Mesendoderm (in vitro differentiated cells): ENCODE measurements around the gene RHOB.

Experiments
- DNase-seq: peaks from one replicate; pipeline ENCODE4 v3.0.0; 2013
- H2AK5ac ChIP-seq: 2 replicates; pipeline ENCODE4 v1.6.1; 2013; ENCODE audit warnings: low read length, inconsistent platforms
- H2BK120ac ChIP-seq: 2 replicates; pipeline ENCODE4 v1.6.1; 2013; ENCODE audit warnings: low read depth, mild to moderate bottlenecking, low read length, moderate library complexity, mixed read lengths
- H2BK15ac ChIP-seq: replicated peaks from 2 replicates; pipeline ENCODE4 v1.6.1; 2013; ENCODE audit warnings: low read depth, mild to moderate bottlenecking, moderate library complexity
- H2BK5ac ChIP-seq: 2 replicates; pipeline ENCODE4 v1.6.1; 2013; ENCODE audit warnings: low read length, inconsistent platforms
- H3K18ac ChIP-seq: 2 replicates; pipeline ENCODE4 v1.6.1; 2013; ENCODE audit warnings: mild to moderate bottlenecking, low read length, mixed read lengths
- H3K23ac ChIP-seq: one replicate; pipeline ENCODE4 v1.6.1; 2013; ENCODE audit warnings: low read length
- H3K27ac ChIP-seq: 2 replicates; pipeline ENCODE4 v1.5.1; 2013; ENCODE audit warnings: low read depth, mild to moderate bottlenecking, inconsistent platforms, low read length, moderate library complexity
- H3K27me3 ChIP-seq: 2 replicates; pipeline ENCODE4 v1.6.1; 2013; ENCODE audit warnings: low read length, control low read depth, mild to moderate bottlenecking, inconsistent platforms; ENCODE audit not compliant: insufficient read depth, poor library complexity
- H3K36me3 ChIP-seq: 2 replicates; pipeline ENCODE4 v1.6.1; 2013; ENCODE audit warnings: low read length, inconsistent platforms; ENCODE audit not compliant: control insufficient read depth, insufficient read depth
- H3K4ac ChIP-seq: one replicate; pipeline ENCODE4 v1.6.1; 2013; ENCODE audit warnings: low read depth, mild to moderate bottlenecking, low read length, moderate library complexity
- H3K4me1 ChIP-seq: 2 replicates; pipeline ENCODE4 v1.6.1; 2013; ENCODE audit warnings: low read depth, low read length, inconsistent platforms; ENCODE audit not compliant: control insufficient read depth
- H3K4me2 ChIP-seq: 2 replicates; pipeline ENCODE4 v1.6.1; 2013; ENCODE audit warnings: low read length
- H3K4me3 ChIP-seq: 2 replicates; pipeline ENCODE4 v1.5.1; 2013; ENCODE audit warnings: mild to moderate bottlenecking, low read length
- H3K56ac ChIP-seq: one replicate; pipeline ENCODE4 v1.6.1; 2013; ENCODE audit warnings: low read length
- H3K79me1 ChIP-seq: 2 replicates; pipeline ENCODE4 v1.6.1; 2013; ENCODE audit warnings: low read length, inconsistent platforms
- H3K79me2 ChIP-seq: 2 replicates; pipeline ENCODE4 v1.6.1; 2013; ENCODE audit warnings: mild to moderate bottlenecking, low read length; ENCODE audit not compliant: control insufficient read depth, insufficient read depth
- H3K9ac ChIP-seq: 2 replicates; pipeline ENCODE4 v1.6.1; 2013; ENCODE audit warnings: low read length, inconsistent platforms
- H4K5ac ChIP-seq: one replicate; pipeline ENCODE4 v1.6.1; 2013; ENCODE audit warnings: low read length
- H4K8ac ChIP-seq: one replicate; pipeline ENCODE4 v1.6.1; 2013; ENCODE audit warnings: low read depth, mild to moderate bottlenecking, control low read depth, low read length, moderate library complexity
- WGBS: extraction: QIAGEN DNeasy Blood & Tissue Kit; methylation state at CpG from one replicate; pipeline ENCODE4 v1.1.7; 2013; ENCODE audit warnings: low lambda C conversion rate, missing lambda C conversion rate; ENCODE audit not compliant: insufficient coverage; ENCODE audit errors: extremely low coverage; 5-methylcytosine and 5-hydroxymethylcytosine counted together

The RHOB gene

DNA sequence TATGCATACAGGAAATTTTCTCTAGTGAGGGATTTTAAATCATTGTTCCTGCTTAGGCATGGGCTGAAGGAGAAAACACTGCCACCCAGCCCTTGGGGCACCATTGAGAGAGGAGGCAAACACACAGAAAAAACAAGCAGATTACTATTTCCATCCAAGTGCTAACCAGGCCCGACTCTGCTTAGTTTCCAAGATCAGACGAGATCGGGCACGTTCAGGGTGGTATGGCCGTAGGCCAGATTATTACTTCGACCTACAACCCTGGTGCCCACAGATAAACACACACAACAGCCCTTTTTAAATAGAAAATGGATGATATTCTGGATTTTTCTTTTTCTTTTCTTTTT lies 45.4 kb upstream of the RHOB start:
- H3K27me3 ChIP-seq, result no peaks in the 10 kb centered on the region
- no peak for DNase-seq
- no peak overlapping the region for H3K4me3 ChIP-seq
- H4K8ac ChIP-seq, result no peak overlapping the region
- no peak overlapping the region for H3K27ac ChIP-seq
- no peak overlapping the region for H3K56ac ChIP-seq
- no peak overlapping the region for H3K4me2 ChIP-seq
- H3K79me2 ChIP-seq, result no peaks in the 10 kb centered on the region
- no peak overlapping the region for H2BK5ac ChIP-seq
- no peak overlapping the region for H4K5ac ChIP-seq
- H3K9ac ChIP-seq, result no peak overlapping the region
- WGBS, result no CpG with 5 or more reads among the region's 6 CpGs
- no peak overlapping the region for H2AK5ac ChIP-seq
- no peaks in the 10 kb centered on the region for H3K36me3 ChIP-seq
- no peak overlapping the region for H3K23ac ChIP-seq
- H2BK120ac ChIP-seq, result no peak overlapping the region
- H3K4me1 ChIP-seq, result no peaks in the 10 kb centered on the region
- no peak overlapping the region for H3K4ac ChIP-seq
- H3K18ac ChIP-seq, result no peak overlapping the region
- H3K79me1 ChIP-seq, result no peaks in the 10 kb centered on the region
- H2BK15ac ChIP-seq, result no peak overlapping the region

DNA sequence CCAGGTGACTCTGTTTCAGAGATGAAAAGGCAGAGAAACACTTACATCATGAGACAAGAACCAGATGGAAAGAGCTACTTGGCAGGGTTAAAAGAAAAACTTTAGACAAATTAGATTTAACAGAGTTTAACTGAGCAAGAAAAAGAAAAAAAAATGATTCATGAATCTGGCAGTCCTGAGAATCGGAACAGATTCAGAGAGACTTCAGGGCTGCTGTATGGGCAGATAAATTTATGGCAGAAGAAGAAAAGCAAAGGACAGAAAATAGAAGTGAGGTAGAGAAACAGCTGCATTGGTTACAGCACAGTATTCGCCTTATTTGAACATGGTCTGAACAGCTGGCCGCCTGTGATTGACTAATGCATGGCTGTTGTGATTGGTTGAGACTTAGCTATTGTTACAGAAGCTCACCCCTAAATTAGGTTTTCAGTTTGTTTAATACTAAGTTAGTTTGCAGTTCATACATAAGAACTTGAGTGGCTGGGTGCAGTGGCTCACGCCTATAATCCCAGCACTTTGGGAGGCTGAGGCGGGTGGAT lies 43.0 kb upstream of the RHOB start:
- Histone ChIP-seq H2BK15ac (no peak overlapping the region), H3K9ac (no peak overlapping the region), H3K4me2 (no peak overlapping the region), H3K4me3 (no peak overlapping the region), H3K27ac (no peak overlapping the region), H2AK5ac (no peak overlapping the region), H3K36me3 (no peaks in the 10 kb centered on the region), H4K8ac (no peak overlapping the region), H3K27me3 (no peaks in the 10 kb centered on the region), H3K79me1 (no peaks in the 10 kb centered on the region), H3K56ac (no peak overlapping the region), H3K4me1 (no peaks in the 10 kb centered on the region), H4K5ac (no peak overlapping the region), H3K79me2 (no peaks in the 10 kb centered on the region), H3K4ac (no peak overlapping the region), H3K23ac (no peak overlapping the region), H3K18ac (no peak overlapping the region), H2BK120ac (no peak overlapping the region), H2BK5ac (no peak overlapping the region)
- DNase-seq, result no peak
- WGBS, result no CpG with 5 or more reads among the region's 5 CpGs

DNA sequence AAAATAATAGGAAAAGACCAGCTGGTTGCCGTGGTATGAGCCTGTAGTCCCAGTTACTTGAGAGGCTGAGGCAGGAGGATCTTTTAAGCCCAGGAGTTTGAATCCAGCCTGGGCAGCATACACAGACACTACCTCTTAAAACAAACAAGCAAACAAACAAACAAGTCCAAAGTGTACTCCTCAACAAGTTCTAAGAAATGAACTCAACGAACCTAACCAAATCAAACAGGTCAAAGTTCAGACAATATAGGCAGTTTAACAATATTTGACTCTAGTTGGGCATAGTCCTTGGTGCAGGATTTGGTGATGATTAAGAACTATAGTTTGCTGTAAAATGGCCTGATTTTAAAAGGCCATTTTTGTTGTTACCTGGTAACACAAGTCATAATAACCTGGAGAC lies 41.9 kb upstream of the RHOB start:
- no peak overlapping the region for H3K18ac ChIP-seq
- no peak overlapping the region for H3K23ac ChIP-seq
- H3K56ac ChIP-seq, result no peak overlapping the region
- H3K9ac ChIP-seq, result no peak overlapping the region
- no peak overlapping the region for H4K5ac ChIP-seq
- H2BK120ac ChIP-seq, result no peak overlapping the region
- H3K4ac ChIP-seq, result no peak overlapping the region
- H3K79me1 ChIP-seq, result no peaks in the 10 kb centered on the region
- no peak overlapping the region for H2AK5ac ChIP-seq
- no CpG with 5 or more reads among the region's 2 CpGs for whole genome bisulfite sequencing
- H3K36me3 ChIP-seq, result no peaks in the 10 kb centered on the region
- DNase-seq, result no peak
- H2BK5ac ChIP-seq, result no peak overlapping the region
- no peak overlapping the region for H3K4me2 ChIP-seq
- H4K8ac ChIP-seq, result no peak overlapping the region
- no peaks in the 10 kb centered on the region for H3K4me1 ChIP-seq
- H2BK15ac ChIP-seq, result no peak overlapping the region
- H3K79me2 ChIP-seq, result no peaks in the 10 kb centered on the region
- no peak overlapping the region for H3K4me3 ChIP-seq
- H3K27me3 ChIP-seq, result no peaks in the 10 kb centered on the region
- no peak overlapping the region for H3K27ac ChIP-seq

DNA sequence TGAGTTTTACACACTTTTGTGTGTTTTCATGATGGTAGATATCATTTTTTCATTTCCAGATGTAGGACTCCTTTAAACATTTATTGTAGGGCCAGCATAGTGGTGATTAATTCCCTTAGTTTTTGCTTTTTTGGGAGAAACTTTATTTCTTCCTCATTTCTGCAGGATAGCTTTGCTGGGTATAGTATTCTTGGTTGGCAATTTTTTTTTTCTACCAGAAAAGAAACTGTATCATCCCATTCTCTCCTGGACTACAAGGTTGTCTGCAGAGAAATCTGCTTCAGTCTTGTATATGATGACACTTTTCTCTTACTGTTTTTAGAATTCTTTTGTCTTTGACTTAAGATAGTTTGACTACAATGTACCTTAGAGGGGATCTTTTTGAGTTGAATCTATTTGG lies 37.8 kb upstream of the RHOB start:
- no peak for DNase-seq
- no peak overlapping the region for H2BK5ac ChIP-seq
- no peak overlapping the region for H3K4me3 ChIP-seq
- no peak overlapping the region for H4K5ac ChIP-seq
- H2BK15ac ChIP-seq, result no peak overlapping the region
- H3K56ac ChIP-seq, result no peak overlapping the region
- no peaks in the 10 kb centered on the region for H3K4me1 ChIP-seq
- H3K18ac ChIP-seq, result no peak overlapping the region
- H2BK120ac ChIP-seq, result no peak overlapping the region
- H4K8ac ChIP-seq, result no peak overlapping the region
- H3K36me3 ChIP-seq, result no peaks in the 10 kb centered on the region
- H3K79me1 ChIP-seq, result no peaks in the 10 kb centered on the region
- no peak overlapping the region for H3K4me2 ChIP-seq
- H3K79me2 ChIP-seq, result no peaks in the 10 kb centered on the region
- H3K27ac ChIP-seq, result no peak overlapping the region
- no peak overlapping the region for H3K23ac ChIP-seq
- no peaks in the 10 kb centered on the region for H3K27me3 ChIP-seq
- no peak overlapping the region for H3K9ac ChIP-seq
- H2AK5ac ChIP-seq, result no peak overlapping the region
- no peak overlapping the region for H3K4ac ChIP-seq

DNA sequence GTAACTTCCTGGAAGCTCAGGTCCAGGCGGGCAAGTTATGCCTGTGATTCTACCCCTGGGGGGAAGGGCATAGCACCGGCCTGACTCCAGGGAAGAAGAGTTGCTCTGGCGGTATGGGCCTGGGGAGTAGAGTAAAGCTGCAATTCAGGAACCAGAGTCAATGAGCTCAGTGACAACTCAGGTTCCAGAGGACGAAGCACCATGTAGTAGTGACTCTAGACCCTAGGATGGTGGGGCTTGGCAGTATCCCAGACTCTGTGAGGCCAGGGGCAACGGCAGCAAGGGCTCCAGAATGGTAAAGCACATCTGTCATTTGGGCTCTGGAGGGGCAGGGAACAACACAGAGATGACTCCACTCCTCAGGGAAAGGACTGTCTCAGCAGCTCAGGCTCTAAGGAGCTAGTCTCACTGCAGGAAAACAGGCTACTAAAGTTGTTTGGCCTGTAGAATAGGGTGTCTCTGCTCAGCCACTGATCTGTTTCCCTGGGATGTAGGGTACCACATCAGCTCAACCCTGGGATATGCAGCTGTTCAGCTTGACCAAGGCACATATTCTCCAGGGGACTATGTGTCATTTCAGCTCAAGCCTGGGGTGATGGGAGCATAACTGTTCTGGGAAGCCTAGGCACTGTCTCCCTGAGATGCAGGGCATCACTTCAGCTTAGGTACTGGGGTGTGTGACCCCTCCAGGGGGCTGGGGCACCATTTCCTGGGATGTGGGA lies 36.2 kb upstream of the RHOB start:
- H3K27me3 ChIP-seq, result no peaks in the 10 kb centered on the region
- H2BK15ac ChIP-seq, result no peak overlapping the region
- H3K36me3 ChIP-seq, result no peaks in the 10 kb centered on the region
- H3K79me1 ChIP-seq, result no peaks in the 10 kb centered on the region
- H3K18ac ChIP-seq, result no peak overlapping the region
- H3K4me3 ChIP-seq, result no peak overlapping the region
- H3K56ac ChIP-seq, result no peak overlapping the region
- no peak overlapping the region for H3K9ac ChIP-seq
- H4K5ac ChIP-seq, result no peak overlapping the region
- H3K27ac ChIP-seq, result no peak overlapping the region
- no CpG with 5 or more reads among the region's 5 CpGs for WGBS
- no peak overlapping the region for H3K23ac ChIP-seq
- H3K4ac ChIP-seq, result no peak overlapping the region
- no peak overlapping the region for H4K8ac ChIP-seq
- H2AK5ac ChIP-seq, result no peak overlapping the region
- H2BK5ac ChIP-seq, result no peak overlapping the region
- DNase-seq, result no peak
- H3K79me2 ChIP-seq, result no peaks in the 10 kb centered on the region
- H3K4me2 ChIP-seq, result no peak overlapping the region
- no peaks in the 10 kb centered on the region for H3K4me1 ChIP-seq
- no peak overlapping the region for H2BK120ac ChIP-seq

DNA sequence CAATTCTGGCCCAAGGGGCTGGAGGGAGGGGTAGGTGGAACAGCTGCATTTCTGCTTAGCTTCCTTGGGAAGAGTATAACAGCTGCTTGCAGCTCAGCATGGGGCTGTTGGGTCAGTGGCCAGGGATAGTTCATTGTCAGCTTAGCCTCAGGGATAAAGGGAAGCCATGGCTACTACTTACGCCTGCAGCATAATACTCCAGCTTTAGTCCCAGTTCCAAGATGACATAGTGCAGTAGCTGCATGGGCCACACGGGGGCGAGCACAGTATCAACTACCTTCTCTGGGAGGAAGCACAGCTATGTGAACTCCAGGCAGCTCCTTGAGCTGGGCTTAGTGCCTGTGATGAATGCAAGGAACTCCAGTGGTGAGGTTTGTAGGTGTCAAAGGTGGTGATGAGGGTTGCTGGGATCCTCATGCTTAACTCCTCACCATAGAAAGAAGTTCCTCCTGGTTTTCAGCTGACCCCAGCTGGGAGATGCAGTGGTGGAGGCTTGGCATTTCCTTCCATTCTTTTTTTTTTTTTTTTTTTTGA lies 35.4 kb upstream of the RHOB start:
- no peak overlapping the region for H3K4ac ChIP-seq
- H3K27ac ChIP-seq, result no peak overlapping the region
- no peak overlapping the region for H2AK5ac ChIP-seq
- no peak overlapping the region for H4K5ac ChIP-seq
- no peak overlapping the region for H4K8ac ChIP-seq
- no peaks in the 10 kb centered on the region for H3K27me3 ChIP-seq
- no peak overlapping the region for H2BK120ac ChIP-seq
- no peaks in the 10 kb centered on the region for H3K79me1 ChIP-seq
- no peak overlapping the region for H2BK15ac ChIP-seq
- no peak overlapping the region for H3K56ac ChIP-seq
- WGBS, result no CpG with 5 or more reads among the region's 3 CpGs
- no peaks in the 10 kb centered on the region for H3K4me1 ChIP-seq
- no peaks in the 10 kb centered on the region for H3K36me3 ChIP-seq
- no peaks in the 10 kb centered on the region for H3K79me2 ChIP-seq
- H3K9ac ChIP-seq, result no peak overlapping the region
- H3K4me3 ChIP-seq, result no peak overlapping the region
- no peak overlapping the region for H3K18ac ChIP-seq
- H3K23ac ChIP-seq, result no peak overlapping the region
- no peak overlapping the region for H2BK5ac ChIP-seq
- DNase-seq, result peak; percentile 93
- H3K4me2 ChIP-seq, result no peak overlapping the region
